GM12878 (cell line): ENCODE results near the gene CD58. TPM values are rescaled to one million over a fixed set of nuclear protein-coding genes. Genes with fewer than 3 reads are reported as not detected.

Source experiments
- ATAC-seq: fragments of 200-7000 bp; cut with Tn5 transposase; 3 replicates; pipeline ENCODE4 v1.9.1; 2020; ENCODE audit warnings: mild to moderate bottlenecking, moderate library complexity
- Bru-seq: library from RNA; stranded (reverse); fragments of 400-500 nt; gene quantifications from one replicate; lab custom pipeline; 2021; lab: Mats Ljungman, UMichigan
- BruChase-seq, 2 experiments: library from RNA; stranded (reverse); fragments of 400-500 nt; gene quantifications; one replicate each; lab custom pipeline; 2021; lab: Mats Ljungman, UMichigan
- BruUV-seq: library from RNA; stranded (reverse); fragments of 400-500 nt; replicated peaks from 2 replicates; lab custom pipeline; 2021; lab: Mats Ljungman, UMichigan
- CTCF ChIA-PET: fragments of 300-600 bp; sonication (Branson Sonifier 250); formaldehyde crosslinking; extraction: SDS; loops from one replicate; lab custom pipeline; 2021; ENCODE audit warnings: inconsistent platforms; lab: Yijun Ruan, JAX
- POLR2A ChIA-PET: fragments of 350-600 bp; formaldehyde crosslinking; extraction: SDS; loops from one replicate; lab custom pipeline; 2021; ENCODE audit warnings: inconsistent platforms; lab: Charles Lee
- RAD21 ChIA-PET: fragments of 300-600 bp; sonication (Branson Sonifier 250); formaldehyde crosslinking; loops from one replicate; lab custom pipeline; 2023; ENCODE audit warnings: antibody characterized with exemption; ENCODE audit not compliant: unreplicated experiment; lab: Charles Lee
- SMC1A ChIA-PET: fragments of 300-600 bp; sonication (Branson Sonifier 250); formaldehyde crosslinking; loops from one replicate; lab custom pipeline; 2023; ENCODE audit not compliant: unreplicated experiment, uncharacterized antibody; lab: Charles Lee
- DNase-seq: peaks from one replicate; pipeline ENCODE4 v3.0.0-alpha.2; 2011; ENCODE audit warnings: low read depth, low spot score
- FAIRE-seq: peaks from 3 replicates; lab custom pipeline; 2011; peaks lifted over from hg19 to GRCh38; lab: Jason Lieb, UNC
- H2AFZ ChIP-seq: 2 replicates; pipeline ENCODE4 v1.6.0; 2011; ENCODE audit warnings: low read depth, low read length, control low read depth; ENCODE audit not compliant: control insufficient read depth
- H3K27ac ChIP-seq: 2 replicates; pipeline ENCODE4 v1.5.1; 2011; ENCODE audit warnings: control low read depth; ENCODE audit not compliant: control insufficient read depth, insufficient read depth
- H3K27me3 ChIP-seq, 2 experiments: replicated peaks in 1 of 2; 2 replicates each; pipeline versions ENCODE4 v1.6.0 to v1.6.1; 2011; ENCODE audit warnings: low read length in 1 of 2; ENCODE audit not compliant: control insufficient read depth in 2 of 2, insufficient read depth in 2 of 2
- H3K36me3 ChIP-seq, 2 experiments: 2 replicates each; pipeline ENCODE4 v1.5.1; 2011; ENCODE audit warnings: low read length in 1 of 2; ENCODE audit not compliant: control insufficient read depth in 2 of 2, insufficient read depth in 2 of 2
- H3K4me1 ChIP-seq: 2 replicates; pipeline ENCODE4 v1.6.1; 2011; ENCODE audit warnings: mild to moderate bottlenecking, low read length, moderate library complexity, mixed read lengths; ENCODE audit not compliant: control insufficient read depth, insufficient read depth
- H3K4me2 ChIP-seq: 2 replicates; pipeline ENCODE4 v1.6.0; 2011; ENCODE audit warnings: control low read depth; ENCODE audit not compliant: control insufficient read depth, insufficient read depth
- H3K4me3 ChIP-seq: fragments of 200-600 bp; sonication (generic); 2 replicates; pipeline ENCODE4 v1.5.1; 2016
- H3K79me2 ChIP-seq: 2 replicates; pipeline ENCODE4 v1.6.0; 2011; ENCODE audit warnings: low read length; ENCODE audit not compliant: control insufficient read depth, insufficient read depth
- H3K9ac ChIP-seq: 2 replicates; pipeline ENCODE4 v1.8.0; 2011; ENCODE audit warnings: low read length, control low read depth, mixed read lengths; ENCODE audit not compliant: control insufficient read depth, insufficient read depth
- H3K9me3 ChIP-seq: replicated peaks from 3 replicates; pipeline ENCODE4 v1.5.1; 2011; ENCODE audit warnings: mild to moderate bottlenecking, low read length; ENCODE audit not compliant: control insufficient read depth, insufficient read depth
- H4K20me1 ChIP-seq: 2 replicates; pipeline ENCODE4 v1.6.0; 2011; ENCODE audit not compliant: control insufficient read depth, insufficient read depth
- ATF2 ChIP-seq: IDR thresholded peaks from 2 replicates; pipeline ENCODE4 v1.6.1; 2012; ENCODE audit warnings: low read length, inconsistent platforms
- CBFB ChIP-seq: IDR thresholded peaks from 2 replicates; pipeline ENCODE4 v1.6.1; 2016; ENCODE audit warnings: antibody characterized with exemption, low read depth
- HDGF ChIP-seq: fragments of 450-650 bp; IDR thresholded peaks from 2 replicates; pipeline ENCODE4 v1.6.1; 2016; ENCODE audit warnings: antibody characterized with exemption
- JUNB ChIP-seq: IDR thresholded peaks from 2 replicates; pipeline ENCODE4 v1.6.1; 2016; ENCODE audit warnings: antibody characterized with exemption, mild to moderate bottlenecking
- NFXL1 ChIP-seq: fragments of 450-650 bp; IDR thresholded peaks from 2 replicates; pipeline ENCODE4 v1.6.1; 2017; ENCODE audit warnings: antibody characterized with exemption, mild to moderate bottlenecking, borderline replicate concordance
- RUNX3 ChIP-seq: IDR thresholded peaks from 2 replicates; pipeline ENCODE4 v1.6.1; 2012; ENCODE audit warnings: low read length, inconsistent platforms
- SPI1 ChIP-seq: IDR thresholded peaks from 2 replicates; pipeline ENCODE4 v1.6.1; 2011; ENCODE audit warnings: low read depth, mild to moderate bottlenecking, low read length, moderate library complexity, borderline replicate concordance; ENCODE audit not compliant: insufficient read depth
- SREBF2 ChIP-seq: IDR thresholded peaks from 2 replicates; pipeline ENCODE4 v1.6.1; 2012; ENCODE audit warnings: mild to moderate bottlenecking, low read length
- ZBTB4 ChIP-seq: fragments of 450-650 bp; formaldehyde crosslinking; IDR thresholded peaks from 2 replicates; pipeline ENCODE4 v1.4.0; 2022; ENCODE audit warnings: mild to moderate bottlenecking, moderate library complexity
- WGBS: methylation state at CpG from one replicate; pipeline ENCODE4 v1.1.6; 2016; ENCODE audit warnings: low lambda C conversion rate; ENCODE audit not compliant: insufficient replicate concordance, insufficient coverage; ENCODE audit errors: missing lambda C conversion rate; 5-methylcytosine and 5-hydroxymethylcytosine counted together
- in situ Hi-C: fragments of 300-500 bp; cut with MboI; formaldehyde crosslinking; loops from 9 replicates; pipeline ENCODE4 v1.14.3; 2018; ENCODE audit warnings: mixed read lengths
- intact Hi-C: fragments of 100-400 bp; cut with micrococcal nuclease; formaldehyde crosslinking; loops from one replicate; pipeline ENCODE4 v1.14.2; 2022; ENCODE audit not compliant: unreplicated experiment
- long read RNA-seq, 2 experiments: library from polyadenylated mRNA; unstranded; transcript quantifications; one replicate each; pipeline ENCODE4 v2.0.0, GENCODE V29; 2019 to 2020
- polyA minus RNA-seq, 3 experiments: library from RNA; depleted of rRNA, polyadenylated mRNA; stranded (reverse); fragments of >200 nt; gene quantifications; 2 replicates each; pipeline ENCODE4 v1.2.3, GENCODE V29; 2011
- polyA plus RNA-seq, 11 experiments: library from polyadenylated mRNA; depleted of rRNA in 4 of 11; unstranded in 6 of 11; stranded (reverse) in 5 of 11; fragments of >200 nt; fragmentation: Nextera tagmentation in 4 of 11; fragmentation: Illumina TruSeq in 1 of 11; extraction: Ambion mirVana in 4 of 11; extraction: Trizol in 1 of 11; gene quantifications; 1 replicate in 1 of 11; 2 replicates in 10 of 11; pipeline versions ENCODE4 v1.2.1 to v1.2.3, GENCODE V29; 2011 to 2016; ENCODE audit warnings: inconsistent platforms in 2 of 11, missing spikeins in 2 of 11, low read depth in 1 of 11
- total RNA-seq, 4 experiments: library from RNA; depleted of rRNA in 3 of 4; stranded (reverse); fragments of >200 nt in 3 of 4; fragmentation: Illumina TruSeq in 1 of 4; extraction: Trizol in 1 of 4; gene quantifications; 2 replicates each; pipeline versions ENCODE4 v1.2.1 to v1.2.3, GENCODE V29; 2013 to 2021

Gene CD58
- 332 and 350 TPM in 2 replicates for total RNA-seq (2013; cell fraction: nucleolus; rRNA removed)
- total RNA-seq (2014; rRNA removed) (105 and 127 TPM in 2 replicates), total RNA-seq (2014; rRNA removed; fragmentation: Illumina TruSeq; extraction: Trizol) (130 and 131 TPM in 2 replicates), total RNA-seq (2021) (67.7 and 70.4 TPM in 2 replicates), polyA plus RNA-seq (2011; rRNA removed) (172 and 229 TPM in 2 replicates), polyA plus RNA-seq (2014; fragmentation: Illumina TruSeq; extraction: Trizol) (164 and 219 TPM in 2 replicates), polyA plus RNA-seq (2014; fragmentation: Nextera tagmentation; extraction: Ambion mirVana) (100 to 1,000 TPM; 110 to 125 TPM), polyA plus RNA-seq (2014; rRNA removed) (95.3 and 128 TPM in 2 replicates), polyA plus RNA-seq (2016; fragmentation: Nextera tagmentation; extraction: Ambion mirVana) (100 to 1,000 TPM; 241 to 252 TPM), polyA minus RNA-seq (2011; rRNA and poly(A)+ RNA removed) (56.7 and 124 TPM in 2 replicates), Bru-seq, nascent RNA (percentile 99 among the genes with signal in this experiment), BruChase-seq, experiment 1, labeled RNA remaining after a 6-hour chase (percentile 98 among the genes with signal in this experiment), BruChase-seq, experiment 2, labeled RNA remaining after a 2-hour chase (percentile 98 among the genes with signal in this experiment)
- polyA plus RNA-seq (2011; ENCODE audit: low read depth), result 53.2 TPM
- polyA plus RNA-seq (2011; cell fraction: cytosol; rRNA removed), result 60.9 and 69.0 TPM in 2 replicates
- polyA plus RNA-seq (2011; cell fraction: nucleus; rRNA removed), result 101 and 112 TPM in 2 replicates
- polyA plus RNA-seq (2012), result 83.8 and 106 TPM in 2 replicates
- 24.1 and 29.8 TPM in 2 replicates for polyA minus RNA-seq (2011; cell fraction: cytosol; rRNA and poly(A)+ RNA removed)
- 84.6 and 101 TPM in 2 replicates for polyA minus RNA-seq (2011; cell fraction: nucleus; rRNA and poly(A)+ RNA removed)
- long read RNA-seq, experiment 1, transcript CD58-202 (6 exons, 1,098 nt), result major isoform, 34 of 77 reads
- long read RNA-seq, experiment 1, transcript CD58-201 (4 exons, 892 nt), result minor isoform, 23 of 77 reads
- long read RNA-seq, experiment 1, partial matches to known transcripts, result 6 of 77 reads
- long read RNA-seq, experiment 1, other reads (novel, unspliced or antisense), result 12 of 77 reads
- long read RNA-seq, experiment 2, transcript CD58-201 (4 exons, 892 nt), result minor isoform, 196 of 502 reads
- long read RNA-seq, experiment 2, transcript CD58-202 (6 exons, 1,098 nt), result major isoform, 208 of 502 reads
- long read RNA-seq, experiment 2, transcript CD58-203 (5 exons, 1,328 nt), result minor isoform, 25 of 502 reads
- long read RNA-seq, experiment 2, partial matches to known transcripts, result 27 of 502 reads
- long read RNA-seq, experiment 2, other reads (novel, unspliced or antisense), result 43 of 502 reads

GRCh38 chr1:116570358-116571214 lies at the start of gene CD58:
Gene CD58, minus strand, starts transcription at chr1:116571026. Its CDS starts 54 bp downstream, at chr1:116570972.
- H3K4me1 ChIP-seq, result peaks cover 40% of the 10 kb centered on the region
- H3K36me3 ChIP-seq, result peaks cover 0 to 6% of the 10 kb centered on the region in 2 experiments; a peak in 2 of 4 replicates
- CTCF ChIA-PET, result interaction anchor here (1.0 to 5.4 kb wide), 7 partner anchors 11 to 500 kb away, joined by 3 to 137 read pairs (median 10); partner anchors contain the start of gene TTF2
- H2AFZ ChIP-seq, result peak within 1 kb of the TSS; percentile 43
- no peaks in the 10 kb centered on the region for H4K20me1 ChIP-seq
- peak within 1 kb of the TSS; percentile 98 for H3K4me2 ChIP-seq
- 0% methylated on average over 43 of the region's 90 CpGs for WGBS
- no peaks in the 10 kb centered on the region for H3K27me3 ChIP-seq
- FAIRE-seq (no peak), DNase-seq (no peak), ATAC-seq (peak; percentile 76)
- peaks cover 61% of the 10 kb centered on the region for H3K79me2 ChIP-seq
- H3K27ac ChIP-seq, result peak within 1 kb of the TSS; percentile 95
- POLR2A ChIA-PET, result interaction anchor here (0.6 to 7.0 kb wide), 8 partner anchors 12 to 487 kb away, joined by 3 to 95 read pairs (median 3); no protein-coding TSS in a partner anchor
- SMC1A ChIA-PET, result interaction anchor here (0.9 to 4.8 kb wide), 5 partner anchors 12 to 490 kb away, joined by 3 to 67 read pairs (median 6); partner anchors contain the start of gene TTF2
- no TSS peak for BruUV-seq
- RAD21 ChIA-PET, result interaction anchor here (0.7 to 4.8 kb wide), 12 partner anchors 12 to 558 kb away, joined by 3 to 100 read pairs (median 4); partner anchors contain the start of genes IGSF3 and TTF2
- H3K4me3 ChIP-seq, result peak within 1 kb of the TSS; percentile 97
- no peaks in the 10 kb centered on the region; the same call in 2 of the 3 replicates for H3K9me3 ChIP-seq
- in situ Hi-C loops (loop anchor here (25.0 kb wide), 1 partner anchor 1092 kb away; no protein-coding TSS in a partner anchor), intact Hi-C loops (loop anchor here (2.0 to 10.0 kb wide), 5 partner anchors 14 to 557 kb away; no protein-coding TSS in a partner anchor)
- H3K9ac ChIP-seq, result peak within 1 kb of the TSS; percentile 94
- TF ChIP-seq NFXL1, result no peak
- no peak for TF ChIP-seq SREBF2
- TF ChIP-seq HDGF, result no peak
- TF ChIP-seq SPI1, result peak; percentile 42
- no peak for TF ChIP-seq CBFB
- TF ChIP-seq JUNB, result no peak
- TF ChIP-seq RUNX3, result peak; percentile 57
- TF ChIP-seq ATF2, result no peak
- no peak for TF ChIP-seq ZBTB4 (CRISPR knock-in tag)
